Stimulated activated CD4-positive, alpha-beta T cell treated with anti-CD3 and anti-CD28 coated beads, Interleukin-2, amount 100 ng/mL, for 4 hours (primary cell): ENCODE data around the gene CREB3.

Source experiments
- DNase-seq: peaks from one replicate; pipeline ENCODE4 v3.0.0-alpha.2; 2020; ENCODE audit warnings: low read depth

CREB3 gene

GRCh38 chr9:35781066-35781465 lies 48.6 kb downstream of the CREB3 start:
- DNase-seq, result no peak

GRCh38 chr9:35783418-35783817 lies 51.0 kb downstream of the CREB3 start:
- DNase-seq, result no peak
